Activated B cell treated with CpG ODN at 0.5 μM for 24 hours (primary cell): ENCODE results near the gene PLCB4. TPM values are rescaled to one million over a fixed set of nuclear protein-coding genes. Genes with fewer than 3 reads are reported as not detected.

Experiments
- ATAC-seq: fragments of 200-7000 bp; cut with Tn5 transposase; one replicate; pipeline ENCODE4 v1.10.0; 2021; ENCODE audit warnings: low read depth, mild to moderate bottlenecking, moderate library complexity
- CTCF ChIA-PET: fragments of 350-600 bp; sonication (Branson Sonifier 250); formaldehyde crosslinking; loops from one replicate; lab custom pipeline; 2021; ENCODE audit warnings: antibody characterized with exemption; lab: Charles Lee
- POLR2A ChIA-PET: fragments of 350-600 bp; sonication (Branson Sonifier 250); formaldehyde crosslinking; loops from one replicate; lab custom pipeline; 2021; ENCODE audit warnings: antibody characterized with exemption; lab: Charles Lee
- DNase-seq: peaks from one replicate; pipeline ENCODE4 v3.0.0; 2022
- H3K27ac Mint-ChIP-seq: one replicate; pipeline ENCODE4 v1.8.0; 2020; ENCODE audit warnings: mixed read lengths
- H3K27me3 Mint-ChIP-seq: one replicate; pipeline ENCODE4 v1.8.0; 2021; ENCODE audit warnings: mixed read lengths
- H3K36me3 Mint-ChIP-seq: one replicate; pipeline ENCODE4 v1.8.0; 2021; ENCODE audit warnings: low read depth, mixed read lengths
- H3K4me1 Mint-ChIP-seq: one replicate; pipeline ENCODE4 v1.8.0; 2021; ENCODE audit warnings: mixed read lengths
- H3K4me3 Mint-ChIP-seq: one replicate; pipeline ENCODE4 v1.8.0; 2020; ENCODE audit warnings: mild to moderate bottlenecking, mixed read lengths
- H3K9me3 Mint-ChIP-seq: one replicate; pipeline ENCODE4 v1.8.0; 2020; ENCODE audit warnings: mixed read lengths
- CTCF ChIP-seq: fragments of 200-600 bp; IDR thresholded peaks from one replicate; pipeline ENCODE4 v1.8.0; 2022; ENCODE audit warnings: antibody characterized with exemption, mild to moderate bottlenecking
- intact Hi-C: fragments of 100-400 bp; cut with micrococcal nuclease; formaldehyde crosslinking; loops from one replicate; pipeline ENCODE4 v1.15.1; 2024
- total RNA-seq: library from RNA; stranded (reverse); gene quantifications from 2 replicates; pipeline ENCODE4 v1.2.3, GENCODE V29; 2022

The PLCB4 gene
- total RNA-seq, 1 donor from 2014 or later: not detected

- intact Hi-C loops: no loop called here
- H3K27ac Mint-ChIP-seq: no peak overlapping the region
- TF ChIP-seq CTCF: no peak
- DNase-seq: no peak
- CTCF ChIA-PET: no interaction called here
- POLR2A ChIA-PET: no interaction called here
- no peaks in the 10 kb centered on the region for H3K36me3 Mint-ChIP-seq
- H3K4me3 Mint-ChIP-seq: no peak overlapping the region
- no peak for ATAC-seq
- H3K4me1 Mint-ChIP-seq: no peaks in the 10 kb centered on the region
- H3K27me3 Mint-ChIP-seq: no peaks in the 10 kb centered on the region
- H3K9me3 Mint-ChIP-seq: no peaks in the 10 kb centered on the region
These were observed 50.9 kb downstream of the PLCB4 start for GRCh38 chr20:9119776-9120175.

GRCh38 chr20:9121211-9121610 is 52.3 kb downstream of the PLCB4 start:
- CTCF ChIA-PET: no interaction called here
- POLR2A ChIA-PET: no interaction called here
- intact Hi-C loops: no loop called here
- Mint-ChIP-seq H3K4me3 (no peak overlapping the region), H3K27ac (no peak overlapping the region), H3K36me3 (no peaks in the 10 kb centered on the region), H3K9me3 (no peaks in the 10 kb centered on the region), H3K4me1 (no peaks in the 10 kb centered on the region), H3K27me3 (no peaks in the 10 kb centered on the region)
- DNase-seq (no peak), ATAC-seq (no peak)
- no peak for TF ChIP-seq CTCF

- no peak for ATAC-seq
- H3K4me1 Mint-ChIP-seq: no peaks in the 10 kb centered on the region
- DNase-seq: no peak
- no peak for TF ChIP-seq CTCF
- no peak overlapping the region for H3K27ac Mint-ChIP-seq
- no peaks in the 10 kb centered on the region for H3K27me3 Mint-ChIP-seq
- POLR2A ChIA-PET: no interaction called here
- H3K36me3 Mint-ChIP-seq: no peaks in the 10 kb centered on the region
- intact Hi-C loops: no loop called here
- CTCF ChIA-PET: no interaction called here
- no peak overlapping the region for H3K4me3 Mint-ChIP-seq
- no peaks in the 10 kb centered on the region for H3K9me3 Mint-ChIP-seq
These were observed 53.7 kb downstream of the PLCB4 start for GRCh38 chr20:9122571-9122970.

GRCh38 chr20:9126527-9126926 is 57.6 kb downstream of the PLCB4 start:
- POLR2A ChIA-PET: no interaction called here
- Mint-ChIP-seq H3K9me3 (no peaks in the 10 kb centered on the region), H3K27ac (no peak overlapping the region), H3K4me1 (no peaks in the 10 kb centered on the region), H3K4me3 (no peak overlapping the region), H3K36me3 (no peaks in the 10 kb centered on the region), H3K27me3 (no peaks in the 10 kb centered on the region)
- CTCF ChIA-PET: no interaction called here
- no peak for TF ChIP-seq CTCF
- DNase-seq (no peak), ATAC-seq (no peak)
- intact Hi-C loops: no loop called here

GRCh38 chr20:9128568-9128967 is 59.7 kb downstream of the PLCB4 start:
- no peak overlapping the region for H3K27ac Mint-ChIP-seq
- no peak for ATAC-seq
- peaks cover 2% of the 10 kb centered on the region for H3K9me3 Mint-ChIP-seq
- no peaks in the 10 kb centered on the region for H3K4me1 Mint-ChIP-seq
- H3K36me3 Mint-ChIP-seq: no peaks in the 10 kb centered on the region
- ChIA-PET CTCF (no interaction called here), POLR2A (no interaction called here)
- DNase-seq: no peak
- intact Hi-C loops: no loop called here
- TF ChIP-seq CTCF: no peak
- no peak overlapping the region for H3K4me3 Mint-ChIP-seq
- H3K27me3 Mint-ChIP-seq: no peaks in the 10 kb centered on the region
